ENCODE measurements around the gene RBMS1.

The RBMS1 gene

GRCh38 chr2:160363961-160364360 lies 129.6 kb downstream of the RBMS1 start:
- intact Hi-C loops (cut with DNase I; ENCODE audit: low total_unique reads) = no loop called here
- no peaks in the 10 kb centered on the region for H3K9me3 ChIP-seq
- peaks cover 0 to 68% (median 46%) of the 10 kb centered on the region in 4 donors for H3K4me1 ChIP-seq
- H3K4me3 ChIP-seq = no peak overlapping the region
- peaks cover 0 to 5% (median 4%) of the 10 kb centered on the region in 3 donors for H3K36me3 ChIP-seq
- H3K27ac ChIP-seq = no peak overlapping the region
- TF ChIP-seq CTCF (IDR thresholded peaks at IDR 0.05) = no peak
- no peaks in the 10 kb centered on the region for H3K27me3 ChIP-seq
- DNase-seq = no peak

- Histone ChIP-seq H3K36me3 (peaks cover 0 to 5% (median 4%) of the 10 kb centered on the region in 3 donors), H3K9me3 (no peaks in the 10 kb centered on the region), H3K4me3 (no peak overlapping the region), H3K4me1 (peaks cover 0 to 63% (median 39%) of the 10 kb centered on the region in 4 donors), H3K27ac (no peak overlapping the region), H3K27me3 (no peaks in the 10 kb centered on the region)
- intact Hi-C loops (cut with DNase I; ENCODE audit: low total_unique reads) = no loop called here
- no peak for TF ChIP-seq CTCF (IDR thresholded peaks at IDR 0.05)
- DNase-seq = no peak
These were observed 130.6 kb downstream of the RBMS1 start for GRCh38 chr2:160363055-160363454.

GRCh38 chr2:160362541-160362940 lies 131.1 kb downstream of the RBMS1 start:
- H3K36me3 ChIP-seq = peaks cover 0 to 5% (median 4%) of the 10 kb centered on the region in 3 donors
- no peaks in the 10 kb centered on the region for H3K27me3 ChIP-seq
- intact Hi-C loops (cut with DNase I; ENCODE audit: low total_unique reads) = no loop called here

GRCh38 chr2:160362018-160362417 lies 131.6 kb downstream of the RBMS1 start:
- Histone ChIP-seq H3K4me1 (peaks cover 0 to 53% (median 30%) of the 10 kb centered on the region in 4 donors), H3K27me3 (no peaks in the 10 kb centered on the region), H3K27ac (no peak overlapping the region), H3K36me3 (peaks cover 0 to 5% (median 4%) of the 10 kb centered on the region in 3 donors), H3K9me3 (no peaks in the 10 kb centered on the region), H3K4me3 (no peak overlapping the region)
- DNase-seq = no peak
- no peak for TF ChIP-seq CTCF (IDR thresholded peaks at IDR 0.05)
- intact Hi-C loops (cut with DNase I; ENCODE audit: low total_unique reads) = no loop called here

More at GRCh38 chr2:160362541-160362940, 131.1 kb downstream of the RBMS1 start:
- H3K4me3 ChIP-seq = no peak overlapping the region
- no peaks in the 10 kb centered on the region for H3K9me3 ChIP-seq
- peaks cover 0 to 58% (median 35%) of the 10 kb centered on the region in 4 donors for H3K4me1 ChIP-seq
- no peak overlapping the region for H3K27ac ChIP-seq
- DNase-seq = no peak
- no peak for TF ChIP-seq CTCF (IDR thresholded peaks at IDR 0.05)

- intact Hi-C loops (cut with DNase I; ENCODE audit: low total_unique reads) = no loop called here
- Histone ChIP-seq H3K27ac (no peak overlapping the region), H3K4me1 (peaks cover 0 to 35% (median 16%) of the 10 kb centered on the region in 4 donors), H3K36me3 (peaks cover 0 to 4% (median 0%) of the 10 kb centered on the region in 3 donors), H3K9me3 (no peaks in the 10 kb centered on the region), H3K27me3 (no peaks in the 10 kb centered on the region), H3K4me3 (no peak overlapping the region)
- no peak for TF ChIP-seq CTCF (IDR thresholded peaks at IDR 0.05)
- DNase-seq = no peak
These were observed 133.4 kb downstream of the RBMS1 start for GRCh38 chr2:160360089-160360757.

Measured in tibial artery (tissue), 4 donors.